Vagina (tissue), 2 donors: ENCODE results near the gene C16orf95. TPM values are rescaled to one million over a fixed set of nuclear protein-coding genes. Genes with fewer than 3 reads are reported as not detected.
A peak's percentile ranks its signal among the peaks of the same experiment; 100 is the strongest.

Source experiments
- DNase-seq, 2 donors: peaks; one replicate each; pipeline ENCODE4 v3.0.0-alpha.2; 2017; ENCODE audit errors: extremely low spot score in 2 of 2
- H3K27ac ChIP-seq: fragments of 200-600 bp; sonication (generic); one replicate; pipeline ENCODE4 v1.5.1; 2019
- H3K27me3 ChIP-seq: fragments of 200-600 bp; sonication (generic); one replicate; pipeline ENCODE4 v1.5.1; 2019
- H3K36me3 ChIP-seq, 2 donors: fragments of 200-600 bp; sonication (generic); one replicate each; pipeline ENCODE4 v1.5.1; 2017 to 2019
- H3K4me1 ChIP-seq: fragments of 200-600 bp; sonication (generic); one replicate; pipeline ENCODE4 v1.5.1; 2019
- H3K4me3 ChIP-seq, 2 donors: fragments of 200-600 bp; sonication (generic); 1 replicate in 1 of 2; 2 replicates in 1 of 2; pipeline ENCODE4 v1.5.1; 2016 to 2019
- H3K9me3 ChIP-seq: fragments of 200-600 bp; sonication (generic); one replicate; pipeline ENCODE4 v1.5.1; 2019
- CTCF ChIP-seq, 3 experiments: fragments of 450-650 bp in 2 of 3; fragments of 200-600 bp in 1 of 3; sonication (generic) in 1 of 3; IDR thresholded peaks; one replicate each; pipeline ENCODE4 v1.5.1; 2017 to 2019; ENCODE audit warnings: antibody characterized with exemption in 3 of 3, mild to moderate bottlenecking in 2 of 3, moderate library complexity in 2 of 3
- POLR2A ChIP-seq, 2 donors: fragments of 450-650 bp; IDR thresholded peaks; one replicate each; pipeline ENCODE4 v1.6.1; 2017; ENCODE audit warnings: antibody characterized with exemption in 2 of 2, mild to moderate bottlenecking in 2 of 2, moderate library complexity in 2 of 2
- POLR2AphosphoS5 ChIP-seq, 2 donors: sonication (generic); formaldehyde crosslinking; IDR thresholded peaks; one replicate each; pipeline ENCODE4 v1.9.0; 2017; ENCODE audit warnings: antibody characterized with exemption in 2 of 2, mild to moderate bottlenecking in 2 of 2, low read depth in 1 of 2; ENCODE audit not compliant: insufficient read depth in 1 of 2
- intact Hi-C: fragments of 100-400 bp; cut with DNase I; formaldehyde crosslinking; loops from one replicate; pipeline ENCODE4 v1.15.1; 2023
- total RNA-seq: library from RNA; depleted of rRNA; stranded (reverse); fragments of >200 nt; gene quantifications from one replicate; pipeline ENCODE4 v1.2.3, GENCODE V29; 2016

The C16orf95 gene
- total RNA-seq, 1 donor from 2014 or later: 1.5 TPM

DNA sequence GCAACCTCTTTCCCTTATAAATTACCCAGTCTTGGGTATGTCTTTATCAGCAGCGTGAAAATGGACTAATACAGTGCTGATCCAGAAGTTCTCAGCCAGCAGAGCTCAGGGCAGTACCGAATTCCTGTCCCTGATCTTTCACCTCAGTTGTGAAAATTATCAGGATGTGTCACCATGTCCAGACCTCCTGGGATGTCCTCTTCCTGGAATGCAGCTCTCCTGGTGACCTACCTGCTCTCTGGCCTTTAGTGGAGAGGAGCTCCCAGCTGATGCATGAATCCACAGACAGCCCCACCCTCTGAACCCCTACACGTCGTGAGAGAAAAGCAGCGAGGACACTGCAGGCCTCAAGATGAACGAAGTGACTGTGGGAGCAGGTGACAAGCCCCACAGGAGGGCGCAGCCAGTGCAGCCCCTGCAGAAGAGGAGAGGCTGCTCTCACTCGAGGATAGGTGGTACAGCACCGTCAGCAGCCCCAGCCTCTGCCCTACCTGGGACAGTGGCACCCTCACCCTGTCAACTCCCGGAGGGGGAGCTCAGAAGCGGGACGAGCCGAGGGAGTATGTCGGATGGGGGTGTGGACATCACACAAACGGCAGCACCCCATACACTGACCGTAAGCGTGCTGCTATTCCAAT is 22.0 kb upstream of the C16orf95 start:
- no peak for TF ChIP-seq POLR2AphosphoS5 (IDR thresholded peaks at IDR 0.05; ENCODE audit: insufficient read depth in 1 of 2, low read depth in 1 of 2)
- no peak for TF ChIP-seq CTCF (IDR thresholded peaks at IDR 0.05)
- TF ChIP-seq POLR2A (IDR thresholded peaks at IDR 0.05): no peak
- no peak for DNase-seq
- intact Hi-C loops: no loop called here
- Histone ChIP-seq H3K9me3 (no peaks in the 10 kb centered on the region), H3K4me3 (no peak overlapping the region), H3K27ac (no peak overlapping the region), H3K4me1 (no peaks in the 10 kb centered on the region), H3K27me3 (no peaks in the 10 kb centered on the region), H3K36me3 (peaks cover 0 to 74% of the 10 kb centered on the region in 2 donors)

- no peaks in the 10 kb centered on the region for H3K9me3 ChIP-seq
- intact Hi-C loops: no loop called here
- no peak for DNase-seq
- H3K4me3 ChIP-seq: no peak overlapping the region
- H3K27ac ChIP-seq: no peak overlapping the region
- no peaks in the 10 kb centered on the region for H3K4me1 ChIP-seq
- peaks cover 0 to 78% of the 10 kb centered on the region in 2 donors for H3K36me3 ChIP-seq
- TF ChIP-seq POLR2AphosphoS5 (IDR thresholded peaks at IDR 0.05; ENCODE audit: insufficient read depth in 1 of 2, low read depth in 1 of 2): peak in 1 of 2 donors; percentile 11
- no peak for TF ChIP-seq CTCF (IDR thresholded peaks at IDR 0.05)
- TF ChIP-seq POLR2A (IDR thresholded peaks at IDR 0.05): no peak
- H3K27me3 ChIP-seq: no peaks in the 10 kb centered on the region
Measured at GRCh38 chr16:87338155-87338765, 21.1 kb upstream of the C16orf95 start.

GRCh38 chr16:87337262-87337771 is 20.1 kb upstream of the C16orf95 start:
- H3K27ac ChIP-seq: no peak overlapping the region
- H3K9me3 ChIP-seq: no peaks in the 10 kb centered on the region
- H3K36me3 ChIP-seq: peaks cover 0 to 77% of the 10 kb centered on the region in 2 donors
- H3K4me3 ChIP-seq: no peak overlapping the region
- no peak for DNase-seq
- H3K27me3 ChIP-seq: no peaks in the 10 kb centered on the region
- no peaks in the 10 kb centered on the region for H3K4me1 ChIP-seq
- intact Hi-C loops: no loop called here
- no peak for TF ChIP-seq POLR2A (IDR thresholded peaks at IDR 0.05)

DNA sequence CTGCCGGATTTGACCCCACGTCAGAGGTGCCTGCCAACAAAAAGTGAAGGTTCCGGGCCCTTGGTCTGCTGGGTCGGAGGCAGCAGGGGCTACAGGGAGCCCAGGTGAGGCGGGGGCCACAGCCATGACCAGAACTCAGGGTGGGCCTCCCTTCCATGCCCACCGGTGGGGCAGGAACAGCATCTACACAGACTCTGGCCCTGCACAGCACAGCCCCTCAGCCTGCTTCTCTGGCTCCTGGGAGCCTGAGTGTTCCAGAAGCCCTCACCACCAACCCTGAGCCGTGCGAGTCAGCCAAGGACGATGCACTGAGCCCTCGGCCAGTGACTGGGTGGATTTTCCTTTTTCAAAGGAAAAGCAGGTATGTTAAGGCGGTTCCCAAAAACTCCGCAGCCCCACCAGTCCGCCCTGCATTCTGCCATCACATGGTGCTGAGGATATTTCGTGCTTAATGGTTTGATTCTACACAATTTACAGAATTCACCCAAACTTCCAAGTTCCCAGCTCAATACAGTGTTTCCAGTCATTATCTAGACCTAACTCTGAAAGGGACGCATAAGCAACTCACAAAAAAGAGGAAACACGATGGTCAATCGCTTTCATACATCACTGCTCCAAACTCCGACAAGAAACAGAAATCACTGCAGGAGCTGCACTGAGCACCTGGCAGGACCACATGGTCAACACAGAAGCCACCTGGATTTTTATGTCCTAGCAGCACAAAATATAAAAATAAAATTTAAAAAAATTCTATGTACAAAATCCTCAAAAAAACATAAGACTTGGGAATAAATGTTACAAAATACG is 19.4 kb upstream of the C16orf95 start:
- Histone ChIP-seq H3K27ac (no peak overlapping the region), H3K27me3 (no peaks in the 10 kb centered on the region), H3K9me3 (no peaks in the 10 kb centered on the region), H3K4me3 (no peak overlapping the region), H3K4me1 (no peaks in the 10 kb centered on the region), H3K36me3 (peaks cover 0 to 70% of the 10 kb centered on the region in 2 donors)
- TF ChIP-seq POLR2A (IDR thresholded peaks at IDR 0.05) (no peak), POLR2AphosphoS5 (IDR thresholded peaks at IDR 0.05; ENCODE audit: insufficient read depth in 1 of 2, low read depth in 1 of 2) (no peak), CTCF (IDR thresholded peaks at IDR 0.05) (no peak)
- no peak for DNase-seq
- intact Hi-C loops: no loop called here

DNA sequence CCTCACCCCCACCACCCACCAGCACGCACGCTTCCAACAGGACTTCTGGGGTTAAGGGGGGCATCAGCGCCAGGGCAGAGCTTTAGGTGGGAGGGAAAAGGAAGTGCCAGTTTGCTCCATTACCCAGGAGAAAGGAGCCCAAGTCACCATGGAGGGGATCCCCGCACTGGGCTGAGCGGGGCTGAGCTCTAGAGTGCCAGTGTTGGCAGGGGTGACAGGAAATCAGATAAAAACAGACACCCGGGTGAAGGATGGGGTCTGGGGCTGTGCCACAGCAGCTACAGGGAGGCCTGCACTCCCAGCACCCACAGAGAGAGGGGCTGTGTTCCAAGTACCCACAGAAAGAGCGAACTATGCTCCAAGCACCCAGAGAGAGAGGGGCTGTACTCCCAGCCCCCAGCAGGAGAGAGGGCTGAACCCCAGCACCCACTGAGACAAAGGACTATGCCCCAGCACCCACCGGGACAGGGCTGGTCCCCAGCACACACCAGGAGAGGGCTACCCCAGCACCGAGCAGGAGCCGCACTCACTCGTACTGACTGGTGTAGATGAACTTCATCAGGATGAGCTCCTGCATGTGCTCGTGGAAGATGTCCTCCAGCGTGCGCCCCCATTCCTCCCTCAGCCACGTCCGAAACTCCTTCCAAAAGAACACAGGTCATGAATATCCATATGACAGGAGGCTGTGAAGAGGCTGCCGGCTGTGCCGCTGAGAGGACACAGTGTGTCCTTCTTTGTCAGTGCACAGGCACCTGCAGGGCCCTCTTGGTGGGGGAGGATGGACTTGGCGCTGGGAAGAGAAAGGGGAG is 18.6 kb upstream of the C16orf95 start:
- no peak overlapping the region for H3K27ac ChIP-seq
- TF ChIP-seq POLR2AphosphoS5 (IDR thresholded peaks at IDR 0.05; ENCODE audit: insufficient read depth in 1 of 2, low read depth in 1 of 2): no peak
- TF ChIP-seq CTCF (IDR thresholded peaks at IDR 0.05): no peak
- TF ChIP-seq POLR2A (IDR thresholded peaks at IDR 0.05): no peak
- H3K36me3 ChIP-seq: peaks cover 0 to 72% of the 10 kb centered on the region in 2 donors

More for the DNA sequence above, 18.6 kb upstream of the C16orf95 start:
- intact Hi-C loops: no loop called here
- Histone ChIP-seq H3K9me3 (no peaks in the 10 kb centered on the region), H3K4me1 (no peaks in the 10 kb centered on the region), H3K27me3 (no peaks in the 10 kb centered on the region), H3K4me3 (no peak overlapping the region)
- no peak for DNase-seq
